Astrocyte (in vitro differentiated cells and primary cell): ENCODE data around the gene PRRC2B.

Experiments
- CTCF ChIP-seq: IDR thresholded peaks from 2 replicates; pipeline ENCODE4 v1.5.1; 2011; ENCODE audit warnings: low read depth, mild to moderate bottlenecking, inconsistent platforms, low read length, moderate library complexity; ENCODE audit not compliant: insufficient read depth
- EZH2 ChIP-seq: IDR thresholded peaks from 2 replicates; pipeline ENCODE4 v1.6.1; 2012; ENCODE audit warnings: mild to moderate bottlenecking, low read length, inconsistent platforms; ENCODE audit not compliant: insufficient read depth

- no peak for TF ChIP-seq CTCF
- TF ChIP-seq EZH2: no peak
These were observed 127.3 kb downstream of the PRRC2B start for GRCh38 chr9:131521203-131521602.
